Left kidney (tissue), 1 donor: ENCODE results near the gene NPVF. TPM values are rescaled to one million over a fixed set of nuclear protein-coding genes. Genes with fewer than 3 reads are reported as not detected.

ENCODE experiments used
- polyA plus RNA-seq: library from polyadenylated mRNA; unstranded; fragments of 120-200 nt; gene quantifications from one replicate; pipeline ENCODE4 v1.2.1, GENCODE V29; 2013; ENCODE audit not compliant: insufficient read length

Gene NPVF
- polyA plus RNA-seq, 1 donor: not detected

Other genes starting within 250 kb of the NPVF start
- 27.6 TPM for gene OSBPL3, start 248.3 kb downstream of the NPVF start, polyA plus RNA-seq
- 149 TPM for gene CYCS, start 103.2 kb downstream of the NPVF start, polyA plus RNA-seq